A673 (cell line): ENCODE data around the gene RBP7.

ENCODE experiments used
- CTCF ChIP-seq: fragments of 300-800, 200-600 bp; sonication (generic); conservative IDR thresholded peaks from 2 replicates; pipeline ENCODE4 v1.5.1; 2017; ENCODE audit warnings: low read depth, mild to moderate bottlenecking, antibody characterized with exemption, low read length, moderate library complexity, mixed read lengths
- EZH2 ChIP-seq: fragments of 200-600 bp; sonication (generic); IDR thresholded peaks from 2 replicates; pipeline ENCODE4 v1.6.1; 2017; ENCODE audit warnings: borderline replicate concordance, low read depth, mild to moderate bottlenecking, mixed read lengths, antibody characterized with exemption, low read length; ENCODE audit not compliant: poor library complexity, severe bottlenecking

- TF ChIP-seq CTCF: no peak
- TF ChIP-seq EZH2: no peak
Measured at GRCh38 chr1:9990944-9991343, 6.1 kb upstream of the RBP7 start.
